ENCODE measurements around the gene CMPK1. TPM values are rescaled to one million over a fixed set of nuclear protein-coding genes. Genes with fewer than 3 reads are reported as not detected.
"Not testable (repeated sequence)": the region's sequence is repeated elsewhere in the genome, so short reads cannot be mapped to it uniquely, and the experiment has no call there.

CMPK1 gene
- total RNA-seq, 2 experiments from 2014 or later = 99.7 to 101 TPM

GRCh38 chr1:47309427-47309826 is 24.2 kb upstream of the CMPK1 start:
- no peak for ATAC-seq
- intact Hi-C loops (cut with micrococcal nuclease) = no loop called here
- Mint-ChIP-seq H3K4me1 (ENCODE audit: low read depth) (peaks cover 8% of the 10 kb centered on the region), H3K4me3 (no peak overlapping the region), H3K36me3 (ENCODE audit: low read depth) (peaks cover 28% of the 10 kb centered on the region), H3K27ac (no peak overlapping the region), H3K27me3 (no peaks in the 10 kb centered on the region), H3K9me3 (no peaks in the 10 kb centered on the region)
- DNase-seq = no peak
- ChIA-PET POLR2A (no interaction called here), CTCF (interaction anchor here (1.4 to 1.8 kb wide), 2 partner anchors 117 to 130 kb away, joined by 3 to 4 read pairs; no protein-coding TSS in a partner anchor)
- TF ChIP-seq CTCF (IDR thresholded peaks at IDR 0.05) = no peak

- ATAC-seq (peak; percentile 98), DNase-seq (peak; percentile 99)
- Mint-ChIP-seq H3K9me3 (no peaks in the 10 kb centered on the region), H3K27ac (peak within 1 kb of the TSS; percentile 91), H3K4me1 (ENCODE audit: low read depth) (peaks cover 8% of the 10 kb centered on the region), H3K27me3 (no peaks in the 10 kb centered on the region), H3K4me3 (peak within 1 kb of the TSS; percentile 95), H3K36me3 (ENCODE audit: low read depth) (peaks cover 17% of the 10 kb centered on the region)
- ChIA-PET CTCF (interaction anchor here (1.3 to 1.8 kb wide), 6 partner anchors 9 to 138 kb away, joined by 3 to 9 read pairs (median 6); partner anchors contain the start of genes CMPK1 and FOXD2), POLR2A (interaction anchor here (1.7 to 5.1 kb wide), 2 partner anchors 10 to 19 kb away, joined by 7 to 42 read pairs; partner anchors contain the start of gene CMPK1)
- no peak for TF ChIP-seq CTCF (IDR thresholded peaks at IDR 0.05)
- intact Hi-C loops (cut with micrococcal nuclease) = loop anchor here (1.0 kb wide), 1 partner anchor 19 kb away; the partner anchor contains the start of gene CMPK1
Measured at GRCh38 chr1:47313915-47314664, 19.5 kb upstream of the CMPK1 start, which contains the start of gene STIL. Gene STIL (minus strand): TSS chr1:47314147. CDS start chr1:47310319, 3,828 bp downstream.

GRCh38 chr1:47317841-47318240 is 15.7 kb upstream of the CMPK1 start:
- no peak overlapping the region for H3K4me3 Mint-ChIP-seq
- H3K27ac Mint-ChIP-seq = no peak overlapping the region
- no peaks in the 10 kb centered on the region for H3K27me3 Mint-ChIP-seq
- peaks cover 4% of the 10 kb centered on the region for H3K4me1 Mint-ChIP-seq (ENCODE audit: low read depth)
- POLR2A ChIA-PET = interaction anchor here (1.0 to 1.1 kb wide), 2 partner anchors 16 to 32 kb away, joined by 3 to 5 read pairs; partner anchors contain the start of gene CMPK1
- no peaks in the 10 kb centered on the region for H3K9me3 Mint-ChIP-seq
- DNase-seq (no peak), ATAC-seq (no peak)
- intact Hi-C loops (cut with micrococcal nuclease) = no loop called here
- CTCF ChIA-PET = interaction anchor here (0.7 to 1.2 kb wide), 7 partner anchors 9 to 392 kb away, joined by 3 to 5 read pairs (median 3); no protein-coding TSS in a partner anchor
- TF ChIP-seq CTCF (IDR thresholded peaks at IDR 0.05) = no peak
- peaks cover 6% of the 10 kb centered on the region for H3K36me3 Mint-ChIP-seq (ENCODE audit: low read depth)

- DNase-seq; H3K36me3 Mint-ChIP-seq (ENCODE audit: low read depth); H3K4me3 Mint-ChIP-seq; H3K9me3 Mint-ChIP-seq; CTCF ChIA-PET; ATAC-seq; intact Hi-C loops (cut with micrococcal nuclease); H3K27ac Mint-ChIP-seq; H3K27me3 Mint-ChIP-seq; H3K4me1 Mint-ChIP-seq (ENCODE audit: low read depth): not testable (repeated sequence)
- POLR2A ChIA-PET = interaction anchor here (1.3 kb wide), 1 partner anchor 13 kb away, joined by 4 read pairs; no protein-coding TSS in a partner anchor
Measured at GRCh38 chr1:47319968-47320367, 13.6 kb upstream of the CMPK1 start.

GRCh38 chr1:47323599-47324031 is 10.0 kb upstream of the CMPK1 start:
- ATAC-seq (no peak), DNase-seq (no peak)
- ChIA-PET POLR2A (interaction anchor here (1.8 kb wide), 1 partner anchor 9 kb away, joined by 7 read pairs; the partner anchor contains the start of gene STIL), CTCF (interaction anchor here (1.3 to 3.0 kb wide), 3 partner anchors 10 to 144 kb away, joined by 3 to 17 read pairs (median 5); partner anchors contain the start of genes CMPK1 and STIL)
- Mint-ChIP-seq H3K27me3 (no peaks in the 10 kb centered on the region), H3K4me1 (ENCODE audit: low read depth) (no peaks in the 10 kb centered on the region), H3K9me3 (no peaks in the 10 kb centered on the region), H3K27ac (no peak overlapping the region), H3K4me3 (no peak overlapping the region), H3K36me3 (ENCODE audit: low read depth) (no peaks in the 10 kb centered on the region)
- intact Hi-C loops (cut with micrococcal nuclease) = no loop called here
- no peak for TF ChIP-seq CTCF (IDR thresholded peaks at IDR 0.05)
